ENCODE data around the gene ZFP64. TPM values are rescaled to one million over a fixed set of nuclear protein-coding genes. Genes with fewer than 3 reads are reported as not detected.
"Not testable (repeated sequence)": the region's sequence is repeated elsewhere in the genome, so short reads cannot be mapped to it uniquely, and the experiment has no call there.

ZFP64 gene
- total RNA-seq, 1 experiment from 2014 or later = 27.0 TPM

GRCh38 chr20:52217689-52218395 lies 26.3 kb upstream of the ZFP64 start:
- DNase-seq = no peak
- no peak overlapping the region for H3K4me3 ChIP-seq (ENCODE audit: insufficient read depth, low read depth, low read length)
- H3K36me3 ChIP-seq (replicated peaks; ENCODE audit: control insufficient read depth, insufficient read depth, low read length) = no peaks in the 10 kb centered on the region
- H3K27me3 ChIP-seq (ENCODE audit: control insufficient read depth, insufficient read depth, low read length) = no peaks in the 10 kb centered on the region

GRCh38 chr20:52213995-52214394 lies 22.4 kb upstream of the ZFP64 start:
- Histone ChIP-seq H3K4me3 (ENCODE audit: insufficient read depth, low read depth, low read length) (no peak overlapping the region), H3K27me3 (ENCODE audit: control insufficient read depth, insufficient read depth, low read length) (no peaks in the 10 kb centered on the region), H3K36me3 (replicated peaks; ENCODE audit: control insufficient read depth, insufficient read depth, low read length) (no peaks in the 10 kb centered on the region)
- no peak for DNase-seq

- Histone ChIP-seq H3K36me3 (replicated peaks; ENCODE audit: control insufficient read depth, insufficient read depth, low read length) (no peaks in the 10 kb centered on the region), H3K27me3 (ENCODE audit: control insufficient read depth, insufficient read depth, low read length) (no peaks in the 10 kb centered on the region), H3K4me3 (ENCODE audit: insufficient read depth, low read depth, low read length) (no peak overlapping the region)
- no peak for DNase-seq
Observed at GRCh38 chr20:52212943-52213342, 21.4 kb upstream of the ZFP64 start.

GRCh38 chr20:52210037-52210990 lies 18.7 kb upstream of the ZFP64 start:
- no peak overlapping the region for H3K4me3 ChIP-seq (ENCODE audit: insufficient read depth, low read depth, low read length)
- H3K36me3 ChIP-seq (replicated peaks; ENCODE audit: control insufficient read depth, insufficient read depth, low read length) = no peaks in the 10 kb centered on the region
- DNase-seq = no peak
- no peaks in the 10 kb centered on the region for H3K27me3 ChIP-seq (ENCODE audit: control insufficient read depth, insufficient read depth, low read length)

GRCh38 chr20:52209154-52209571 lies 17.6 kb upstream of the ZFP64 start:
- Histone ChIP-seq H3K36me3 (replicated peaks; ENCODE audit: control insufficient read depth, insufficient read depth, low read length) (no peaks in the 10 kb centered on the region), H3K4me3 (ENCODE audit: insufficient read depth, low read depth, low read length) (no peak overlapping the region), H3K27me3 (ENCODE audit: control insufficient read depth, insufficient read depth, low read length) (no peaks in the 10 kb centered on the region)
- DNase-seq = peak; percentile 61

GRCh38 chr20:52207020-52207810 lies 15.6 kb upstream of the ZFP64 start:
- DNase-seq = no peak
- H3K27me3 ChIP-seq (ENCODE audit: control insufficient read depth, insufficient read depth, low read length) = no peaks in the 10 kb centered on the region
- no peak overlapping the region for H3K4me3 ChIP-seq (ENCODE audit: insufficient read depth, low read depth, low read length)
- no peaks in the 10 kb centered on the region for H3K36me3 ChIP-seq (replicated peaks; ENCODE audit: control insufficient read depth, insufficient read depth, low read length)

- H3K4me3 ChIP-seq (ENCODE audit: insufficient read depth, low read depth, low read length) = no peak overlapping the region
- no peak for DNase-seq
- no peaks in the 10 kb centered on the region for H3K36me3 ChIP-seq (replicated peaks; ENCODE audit: control insufficient read depth, insufficient read depth, low read length)
- H3K27me3 ChIP-seq (ENCODE audit: control insufficient read depth, insufficient read depth, low read length) = no peaks in the 10 kb centered on the region
Observed at GRCh38 chr20:52204136-52204535, 12.6 kb upstream of the ZFP64 start.

- DNase-seq = no peak
- no peaks in the 10 kb centered on the region for H3K36me3 ChIP-seq (replicated peaks; ENCODE audit: control insufficient read depth, insufficient read depth, low read length)
- no peaks in the 10 kb centered on the region for H3K27me3 ChIP-seq (ENCODE audit: control insufficient read depth, insufficient read depth, low read length)
- no peak overlapping the region for H3K4me3 ChIP-seq (ENCODE audit: insufficient read depth, low read depth, low read length)
Observed at GRCh38 chr20:52201395-52201794, 9.8 kb upstream of the ZFP64 start.

GRCh38 chr20:52200870-52201269 lies 9.3 kb upstream of the ZFP64 start:
- no peaks in the 10 kb centered on the region for H3K36me3 ChIP-seq (replicated peaks; ENCODE audit: control insufficient read depth, insufficient read depth, low read length)
- no peak for DNase-seq
- H3K27me3 ChIP-seq (ENCODE audit: control insufficient read depth, insufficient read depth, low read length) = no peaks in the 10 kb centered on the region
- no peak overlapping the region for H3K4me3 ChIP-seq (ENCODE audit: insufficient read depth, low read depth, low read length)

GRCh38 chr20:52196845-52197244 lies 5.3 kb upstream of the ZFP64 start:
- no peaks in the 10 kb centered on the region for H3K36me3 ChIP-seq (replicated peaks; ENCODE audit: control insufficient read depth, insufficient read depth, low read length)
- H3K4me3 ChIP-seq (ENCODE audit: insufficient read depth, low read depth, low read length) = no peak overlapping the region
- H3K27me3 ChIP-seq (ENCODE audit: control insufficient read depth, insufficient read depth, low read length) = no peaks in the 10 kb centered on the region
- no peak for DNase-seq

- H3K4me3 ChIP-seq (ENCODE audit: insufficient read depth, low read depth, low read length) = no peak overlapping the region
- no peaks in the 10 kb centered on the region for H3K27me3 ChIP-seq (ENCODE audit: control insufficient read depth, insufficient read depth, low read length)
- DNase-seq = no peak
- no peaks in the 10 kb centered on the region for H3K36me3 ChIP-seq (replicated peaks; ENCODE audit: control insufficient read depth, insufficient read depth, low read length)
Observed at GRCh38 chr20:52193886-52194545, 2.4 kb upstream of the ZFP64 start.

GRCh38 chr20:52193133-52193532 lies 1.6 kb upstream of the ZFP64 start:
- no peaks in the 10 kb centered on the region for H3K27me3 ChIP-seq (ENCODE audit: control insufficient read depth, insufficient read depth, low read length)
- no peak for DNase-seq
- H3K36me3 ChIP-seq (replicated peaks; ENCODE audit: control insufficient read depth, insufficient read depth, low read length) = no peaks in the 10 kb centered on the region
- H3K4me3 ChIP-seq (ENCODE audit: insufficient read depth, low read depth, low read length) = no peak overlapping the region

- not testable (repeated sequence) for H3K27me3 ChIP-seq (ENCODE audit: control insufficient read depth, insufficient read depth, low read length); H3K36me3 ChIP-seq (replicated peaks; ENCODE audit: control insufficient read depth, insufficient read depth, low read length); DNase-seq
- H3K4me3 ChIP-seq (ENCODE audit: insufficient read depth, low read depth, low read length) = peak overlapping the region; percentile 91; the same call in 1 of the 2 replicates
Observed at GRCh38 chr20:52192719-52193007, 1.1 kb upstream of the ZFP64 start.
